ENCODE results near the gene TRIM24. TPM values are rescaled to one million over a fixed set of nuclear protein-coding genes. Genes with fewer than 3 reads are reported as not detected.
A peak's percentile ranks its signal among the peaks of the same experiment; 100 is the strongest.

Gene TRIM24
- total RNA-seq, 6 experiments from 2014 or later: 7.9 to 11.2 (median 9.9) TPM

DNA sequence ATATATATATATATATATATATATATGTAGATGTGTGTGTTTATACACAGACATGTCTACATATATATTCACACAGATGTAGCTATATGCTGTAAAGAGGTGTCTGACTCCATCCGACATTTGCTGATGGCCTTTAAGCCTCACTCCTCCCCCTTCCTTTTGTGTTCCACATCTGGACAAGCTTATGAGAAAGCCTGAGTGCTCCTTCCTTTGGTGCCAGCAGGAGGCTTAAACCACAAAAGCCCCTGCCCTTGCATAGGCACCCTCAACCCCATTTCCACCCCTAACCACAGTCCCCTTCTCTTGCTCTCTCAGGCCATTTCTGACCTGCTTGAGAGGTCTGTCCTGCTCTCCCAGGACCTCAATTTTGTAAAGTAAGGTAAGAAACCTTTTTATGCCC, 142.4 kb downstream of the TRIM24 start:
- no peak overlapping the region for H3K27ac Mint-ChIP-seq

DNA sequence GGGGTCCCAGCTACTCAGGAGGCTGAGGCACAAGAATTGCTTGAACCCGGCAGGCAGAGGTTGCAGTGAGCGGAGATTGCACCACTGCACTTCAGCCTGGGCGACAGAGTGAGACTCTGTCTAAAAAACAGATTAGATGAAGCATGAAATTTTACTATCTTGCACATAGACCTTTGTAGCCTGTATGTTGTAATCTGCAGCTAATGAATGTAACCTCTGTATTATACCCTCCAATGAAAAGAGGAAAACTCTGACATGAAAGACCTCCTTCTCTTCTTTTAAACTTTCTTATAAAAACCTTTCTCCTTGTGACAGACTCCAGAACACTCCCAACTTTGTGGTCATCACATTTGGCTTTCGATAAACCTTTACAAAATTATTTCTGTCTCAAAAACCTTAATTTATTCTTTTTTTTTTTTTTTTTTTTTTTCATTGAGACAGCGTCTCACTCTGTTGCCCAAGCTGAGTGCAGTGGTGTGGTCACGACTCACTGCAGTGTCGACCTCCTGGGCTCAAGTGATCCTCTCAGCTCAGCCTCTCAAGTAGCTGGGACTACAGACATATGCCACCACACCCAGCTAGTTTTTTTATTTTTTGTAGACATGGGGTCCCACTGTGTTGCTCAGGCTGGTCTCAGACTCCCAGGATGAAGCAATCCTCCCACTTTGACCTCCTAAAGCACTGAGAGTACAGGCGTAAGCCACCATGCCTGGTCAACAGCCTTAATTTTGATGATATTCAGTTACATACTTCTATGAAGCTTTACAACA, 143.7 kb downstream of the TRIM24 start:
- Mint-ChIP-seq H3K36me3 (ENCODE audit: low read depth) (no peaks in the 10 kb centered on the region), H3K9me3 (no peaks in the 10 kb centered on the region), H3K4me3 (no peak overlapping the region), H3K27me3 (ENCODE audit: insufficient read depth) (peaks cover 7% of the 10 kb centered on the region), H3K27ac (no peak overlapping the region), H3K4me1 (ENCODE audit: low read depth) (peaks cover 19% of the 10 kb centered on the region)
- TF ChIP-seq, protein P1, sequence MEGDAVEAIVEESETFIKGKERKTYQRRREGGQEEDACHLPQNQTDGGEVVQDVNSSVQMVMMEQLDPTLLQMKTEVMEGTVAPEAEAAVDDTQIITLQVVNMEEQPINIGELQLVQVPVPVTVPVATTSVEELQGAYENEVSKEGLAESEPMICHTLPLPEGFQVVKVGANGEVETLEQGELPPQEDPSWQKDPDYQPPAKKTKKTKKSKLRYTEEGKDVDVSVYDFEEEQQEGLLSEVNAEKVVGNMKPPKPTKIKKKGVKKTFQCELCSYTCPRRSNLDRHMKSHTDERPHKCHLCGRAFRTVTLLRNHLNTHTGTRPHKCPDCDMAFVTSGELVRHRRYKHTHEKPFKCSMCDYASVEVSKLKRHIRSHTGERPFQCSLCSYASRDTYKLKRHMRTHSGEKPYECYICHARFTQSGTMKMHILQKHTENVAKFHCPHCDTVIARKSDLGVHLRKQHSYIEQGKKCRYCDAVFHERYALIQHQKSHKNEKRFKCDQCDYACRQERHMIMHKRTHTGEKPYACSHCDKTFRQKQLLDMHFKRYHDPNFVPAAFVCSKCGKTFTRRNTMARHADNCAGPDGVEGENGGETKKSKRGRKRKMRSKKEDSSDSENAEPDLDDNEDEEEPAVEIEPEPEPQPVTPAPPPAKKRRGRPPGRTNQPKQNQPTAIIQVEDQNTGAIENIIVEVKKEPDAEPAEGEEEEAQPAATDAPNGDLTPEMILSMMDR (IDR thresholded peaks at IDR 0.05): no peak
- DNase-seq: no peak

More for the DNA sequence above, 142.4 kb downstream of the TRIM24 start:
- H3K4me3 Mint-ChIP-seq: no peak overlapping the region
- peaks cover 7% of the 10 kb centered on the region for H3K27me3 Mint-ChIP-seq (ENCODE audit: insufficient read depth)
- H3K36me3 Mint-ChIP-seq (ENCODE audit: low read depth): no peaks in the 10 kb centered on the region
- TF ChIP-seq, protein P1 (IDR thresholded peaks at IDR 0.05): no peak
- peaks cover 6% of the 10 kb centered on the region; the same call in 1 of the 2 replicates for H3K4me1 Mint-ChIP-seq (ENCODE audit: low read depth)
- H3K9me3 Mint-ChIP-seq: no peaks in the 10 kb centered on the region
- DNase-seq: no peak

DNA sequence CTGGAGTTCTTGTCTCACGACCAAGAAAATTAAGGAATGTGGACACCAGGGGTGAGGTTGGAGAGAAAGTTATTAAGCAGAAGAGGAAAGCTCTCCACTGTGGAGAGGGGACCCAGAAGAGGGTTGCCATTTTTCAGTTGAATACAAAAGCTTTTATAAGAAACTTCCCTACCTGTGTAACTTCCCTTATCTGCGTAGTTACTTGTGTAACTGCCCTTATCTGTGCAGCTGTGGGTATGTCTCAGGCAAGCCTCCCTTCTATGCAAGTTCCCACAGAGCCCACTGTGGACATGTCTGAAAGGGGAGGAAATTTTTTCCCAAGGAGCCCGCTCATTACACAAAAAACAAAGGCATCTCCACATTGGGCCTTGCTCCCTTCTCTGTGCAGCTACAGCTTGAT, 146.2 kb downstream of the TRIM24 start:
- Mint-ChIP-seq H3K4me3 (no peak overlapping the region), H3K36me3 (ENCODE audit: low read depth) (no peaks in the 10 kb centered on the region), H3K9me3 (no peaks in the 10 kb centered on the region), H3K27ac (no peak overlapping the region), H3K4me1 (ENCODE audit: low read depth) (peaks cover 25% of the 10 kb centered on the region), H3K27me3 (ENCODE audit: insufficient read depth) (peaks cover 7% of the 10 kb centered on the region)
- TF ChIP-seq, protein P1 (IDR thresholded peaks at IDR 0.05): no peak
- no peak for DNase-seq

DNA sequence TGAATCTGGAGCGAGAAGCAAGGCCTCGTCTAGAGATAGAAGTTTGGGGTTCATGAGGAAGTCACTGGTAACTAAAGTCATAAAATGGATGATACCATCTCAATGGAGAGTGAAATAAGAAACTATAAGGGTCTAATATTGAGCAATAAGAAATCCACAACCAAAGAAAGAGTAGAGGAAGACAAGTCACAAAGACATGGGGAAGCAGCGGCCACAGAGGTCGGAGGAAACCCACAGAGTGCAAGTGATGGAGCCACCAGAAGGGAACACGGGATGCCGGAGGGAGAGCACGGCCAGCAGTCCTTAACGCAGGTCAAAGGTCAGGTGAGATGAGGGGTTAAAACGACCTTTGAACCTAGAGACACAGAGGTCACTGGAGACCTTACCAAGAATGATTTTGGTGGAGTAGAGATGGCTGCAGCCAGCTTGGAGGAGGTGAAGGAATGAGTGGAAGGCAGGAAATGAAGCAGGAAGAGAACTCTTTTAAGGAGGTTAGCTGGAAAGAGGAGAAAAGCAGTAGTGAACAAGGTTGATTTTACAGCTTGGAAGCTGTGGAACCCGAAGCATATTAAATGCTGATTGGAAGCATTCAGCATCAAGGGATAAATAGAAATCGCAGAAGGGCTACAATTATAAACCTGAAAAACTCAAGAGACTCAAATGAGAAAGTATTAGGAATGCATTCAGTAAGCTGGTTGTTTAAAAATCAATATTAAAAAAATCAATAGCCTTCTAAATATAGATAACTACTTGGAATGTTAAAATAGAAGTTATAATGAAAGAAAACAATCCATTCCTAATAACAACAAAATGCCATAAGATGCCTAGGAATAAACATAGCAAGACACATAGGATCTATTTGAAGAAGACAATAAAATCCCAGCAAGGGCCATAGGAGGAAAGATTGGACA, 147.4 kb downstream of the TRIM24 start:
- no peaks in the 10 kb centered on the region for H3K9me3 Mint-ChIP-seq
- TF ChIP-seq, protein P1 (IDR thresholded peaks at IDR 0.05): no peak
- no peak for DNase-seq
- no peak overlapping the region for H3K4me3 Mint-ChIP-seq
- H3K4me1 Mint-ChIP-seq (ENCODE audit: low read depth): peaks cover 25% of the 10 kb centered on the region
- no peak overlapping the region for H3K27ac Mint-ChIP-seq
- peaks cover 4% of the 10 kb centered on the region for H3K27me3 Mint-ChIP-seq (ENCODE audit: insufficient read depth)
- H3K36me3 Mint-ChIP-seq (ENCODE audit: low read depth): no peaks in the 10 kb centered on the region

DNA sequence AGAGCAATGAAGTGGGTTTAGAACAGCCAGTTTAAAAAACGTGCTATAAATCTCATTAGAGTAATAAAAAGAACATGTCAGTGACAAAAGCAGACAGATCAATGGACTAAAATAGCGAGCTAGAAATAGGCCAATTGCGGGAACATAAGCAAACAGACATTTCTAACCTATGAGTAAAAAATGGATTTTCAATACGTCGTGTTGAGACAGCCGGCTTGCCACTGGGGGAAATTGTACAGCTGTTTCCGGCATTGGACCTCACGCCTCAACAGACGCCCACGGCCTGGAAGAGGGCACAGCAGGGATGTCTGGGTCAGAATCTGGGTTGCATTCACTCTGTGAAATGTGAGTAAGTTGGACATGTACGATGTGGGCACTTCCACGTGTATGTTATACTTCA, 148.2 kb downstream of the TRIM24 start:
- no peaks in the 10 kb centered on the region; the same call in 1 of the 2 replicates for H3K27me3 Mint-ChIP-seq (ENCODE audit: insufficient read depth)
- no peaks in the 10 kb centered on the region for H3K36me3 Mint-ChIP-seq (ENCODE audit: low read depth)
- peaks cover 25% of the 10 kb centered on the region for H3K4me1 Mint-ChIP-seq (ENCODE audit: low read depth)
- H3K27ac Mint-ChIP-seq: no peak overlapping the region
- H3K4me3 Mint-ChIP-seq: peak overlapping the region; percentile 75
- DNase-seq: peak; percentile 3
- H3K9me3 Mint-ChIP-seq: no peaks in the 10 kb centered on the region
- TF ChIP-seq, protein P1 (IDR thresholded peaks at IDR 0.05): no peak

Data from HFFc6 (cell line).